Fibroblast of lung (primary cell): ENCODE data around the gene ATP2A2.

ENCODE experiments used
- CTCF ChIP-seq, 2 donors: IDR thresholded peaks in 1 of 2; conservative IDR thresholded peaks in 1 of 2; 1 replicate in 1 of 2; 2 replicates in 1 of 2; pipeline ENCODE4 v1.5.1; 2011 to 2012; ENCODE audit warnings: low read length in 2 of 2, control low read depth in 1 of 2, inconsistent platforms in 1 of 2, low read depth in 1 of 2, mild to moderate bottlenecking in 1 of 2
- EZH2 ChIP-seq: IDR thresholded peaks from 2 replicates; pipeline ENCODE4 v1.5.1; 2012; ENCODE audit warnings: low read length, control low read depth, mild to moderate bottlenecking; ENCODE audit errors: missing control alignments

GRCh38 chr12:110244372-110244771 is 36.7 kb upstream of the ATP2A2 start:
- no peak for TF ChIP-seq CTCF (conservative IDR thresholded peaks at IDR 0.05 in 1 of 2, IDR thresholded peaks at IDR 0.05 in 1 of 2; ENCODE audit: low read depth in 1 of 2, low read length in 2 of 2)
- no peak for TF ChIP-seq EZH2
